Duodenal mucosa (tissue), 2 donors: ENCODE results near the gene GRID1.

Experiments used
- H3K27ac ChIP-seq: one replicate; pipeline ENCODE4 v1.7.0; 2013; ENCODE audit warnings: low read depth, low read length
- H3K27me3 ChIP-seq, 2 donors: one replicate each; pipeline ENCODE4 v1.7.0; 2013; ENCODE audit warnings: low read length in 2 of 2, control low read depth in 1 of 2; ENCODE audit not compliant: insufficient read depth in 2 of 2, control insufficient read depth in 1 of 2
- H3K36me3 ChIP-seq, 2 donors: one replicate each; pipeline ENCODE4 v1.7.0; 2013; ENCODE audit warnings: low read length in 2 of 2, control low read depth in 1 of 2; ENCODE audit not compliant: insufficient read depth in 2 of 2, control insufficient read depth in 1 of 2
- H3K4me1 ChIP-seq, 2 donors: one replicate each; pipeline ENCODE4 v1.7.0; 2013; ENCODE audit warnings: low read length in 2 of 2, control low read depth in 1 of 2; ENCODE audit not compliant: insufficient read depth in 2 of 2, control insufficient read depth in 1 of 2
- H3K4me3 ChIP-seq, 2 donors: one replicate each; pipeline ENCODE4 v1.7.0; 2013; ENCODE audit warnings: low read length in 2 of 2, low read depth in 1 of 2
- H3K9ac ChIP-seq, 2 donors: one replicate each; pipeline ENCODE4 v1.7.0; 2013; ENCODE audit warnings: low read length in 2 of 2, low read depth in 1 of 2
- H3K9me3 ChIP-seq, 2 donors: one replicate each; pipeline ENCODE4 v1.7.0; 2013; ENCODE audit warnings: low read length in 2 of 2, control low read depth in 1 of 2; ENCODE audit not compliant: control insufficient read depth in 1 of 2

The GRID1 gene

GRCh38 chr10:86287110-86287793 lies 79.3 kb downstream of the GRID1 start:
- Histone ChIP-seq H3K27me3 (no peaks in the 10 kb centered on the region), H3K4me3 (no peak overlapping the region), H3K9ac (no peak overlapping the region), H3K36me3 (no peaks in the 10 kb centered on the region), H3K9me3 (no peaks in the 10 kb centered on the region), H3K27ac (no peak overlapping the region), H3K4me1 (no peaks in the 10 kb centered on the region)

DNA sequence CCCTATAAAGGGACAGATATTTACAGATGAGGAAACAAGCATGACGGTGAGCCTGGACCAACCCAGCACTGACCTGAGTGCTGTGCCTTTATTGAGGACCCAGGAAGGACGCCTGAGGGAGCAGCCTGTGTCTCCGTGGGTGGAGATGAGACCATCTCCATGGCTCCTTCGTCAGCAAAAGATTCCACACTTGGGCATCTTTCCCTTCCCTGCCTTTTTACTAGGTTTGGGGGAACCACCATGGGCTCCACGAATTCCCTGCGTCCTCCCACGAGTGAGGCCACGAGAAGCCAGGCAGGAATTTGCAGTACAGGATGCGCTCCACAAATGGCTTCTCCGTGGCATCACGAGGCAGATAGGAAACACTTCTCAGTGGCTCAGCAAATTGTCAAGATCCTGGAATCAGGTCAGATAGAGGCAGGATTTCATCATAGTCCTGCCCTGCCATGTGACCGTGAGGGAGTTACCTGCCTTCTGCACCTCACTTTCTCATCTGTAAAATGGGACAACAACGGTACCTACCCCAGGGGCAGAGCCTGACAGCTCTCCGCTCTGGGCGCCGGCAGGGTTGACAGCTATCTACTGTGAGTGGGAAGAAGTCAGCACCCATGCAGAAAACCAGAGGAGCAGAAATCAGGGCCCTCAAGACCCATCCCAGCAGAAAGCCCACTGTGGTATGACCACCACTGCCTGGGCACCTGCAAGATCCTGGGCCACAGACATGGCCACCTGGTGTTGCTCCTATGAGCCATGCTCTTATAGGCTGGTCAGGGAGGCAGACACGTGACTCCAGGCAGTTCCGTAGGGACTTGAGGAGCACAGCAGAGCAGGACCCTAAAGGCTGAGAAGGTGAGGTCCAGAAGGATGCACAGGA lies 80.1 kb downstream of the GRID1 start:
- H3K4me3 ChIP-seq = no peak overlapping the region
- H3K4me1 ChIP-seq = no peaks in the 10 kb centered on the region
- no peaks in the 10 kb centered on the region for H3K36me3 ChIP-seq
- no peaks in the 10 kb centered on the region for H3K27me3 ChIP-seq
- H3K9me3 ChIP-seq = no peaks in the 10 kb centered on the region
- H3K9ac ChIP-seq = no peak overlapping the region
- H3K27ac ChIP-seq = no peak overlapping the region

DNA sequence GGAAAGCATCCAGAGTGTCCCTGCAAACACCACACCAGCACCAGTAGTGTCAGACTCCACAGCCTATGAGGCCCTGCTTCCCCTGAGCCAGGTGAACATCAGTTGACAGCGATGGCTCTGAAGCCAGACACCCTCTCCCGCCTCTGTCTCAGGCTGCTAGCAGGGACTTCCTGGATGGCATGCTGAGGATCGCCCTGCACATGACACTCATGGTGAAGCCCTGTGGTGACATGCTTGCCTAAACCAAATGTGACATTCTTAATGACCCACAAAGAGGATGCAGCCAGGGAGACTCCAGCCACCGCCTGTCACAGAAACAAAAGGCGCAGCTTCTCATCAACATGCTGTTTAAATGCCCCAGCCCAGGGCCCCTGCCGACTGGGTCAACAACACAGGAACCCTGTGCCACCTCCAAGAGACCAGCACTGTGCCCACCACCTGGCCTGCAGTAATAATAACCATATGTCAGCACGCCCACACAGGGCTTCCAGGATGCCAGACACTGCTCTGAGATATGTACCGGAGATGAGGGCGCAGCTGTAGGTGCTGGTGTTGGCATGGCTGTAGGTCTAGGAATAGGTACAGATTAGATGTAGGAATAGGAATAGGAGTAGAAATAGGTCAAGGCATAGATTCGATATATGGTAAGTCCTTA lies 81.3 kb downstream of the GRID1 start:
- no peak overlapping the region for H3K4me3 ChIP-seq
- peaks cover 0 to 4% of the 10 kb centered on the region in 2 donors for H3K9me3 ChIP-seq
- no peaks in the 10 kb centered on the region for H3K4me1 ChIP-seq
- H3K27me3 ChIP-seq = no peaks in the 10 kb centered on the region
- no peak overlapping the region for H3K9ac ChIP-seq
- no peak overlapping the region for H3K27ac ChIP-seq
- H3K36me3 ChIP-seq = no peaks in the 10 kb centered on the region

DNA sequence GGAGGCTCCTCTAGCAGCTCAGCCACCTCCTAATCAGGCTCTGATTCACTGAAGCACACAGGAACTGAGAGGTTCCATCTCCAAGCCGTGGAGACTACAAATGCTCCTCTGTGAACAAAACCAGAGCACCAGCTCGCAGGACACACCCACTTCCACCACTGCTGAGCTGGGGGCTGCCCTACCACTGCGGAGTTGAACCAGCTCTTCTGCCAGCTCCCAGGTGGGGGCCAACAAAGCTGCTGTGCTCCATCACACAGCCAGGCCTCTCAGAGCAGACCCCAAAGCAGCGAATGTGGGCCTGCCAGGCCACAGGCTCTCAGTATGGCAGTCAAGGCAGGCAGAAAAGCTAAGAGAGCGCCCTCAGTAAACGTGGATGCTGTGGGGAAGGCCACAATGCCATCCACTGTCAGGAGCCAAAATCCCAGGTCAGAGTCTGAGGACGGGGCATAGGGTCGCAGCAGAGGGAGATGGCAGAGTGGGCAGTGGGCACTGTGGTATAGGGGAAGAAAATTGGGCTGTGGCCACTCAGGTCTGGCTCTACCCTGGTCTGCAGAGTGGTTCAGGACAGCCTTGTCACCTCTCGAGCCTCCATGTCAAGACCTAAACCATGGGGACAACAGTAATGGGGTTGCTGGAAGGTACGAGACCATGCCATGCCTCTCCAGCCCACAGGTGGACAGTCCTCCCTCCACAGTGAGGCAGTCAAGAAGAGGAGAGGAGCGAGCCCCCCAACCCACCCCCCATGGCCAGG lies 82.1 kb downstream of the GRID1 start:
- H3K27me3 ChIP-seq = no peaks in the 10 kb centered on the region
- H3K9me3 ChIP-seq = peaks cover 4% of the 10 kb centered on the region in 2 donors
- no peaks in the 10 kb centered on the region for H3K4me1 ChIP-seq
- no peak overlapping the region for H3K27ac ChIP-seq
- H3K9ac ChIP-seq = no peak overlapping the region
- no peaks in the 10 kb centered on the region for H3K36me3 ChIP-seq
- H3K4me3 ChIP-seq = no peak overlapping the region

DNA sequence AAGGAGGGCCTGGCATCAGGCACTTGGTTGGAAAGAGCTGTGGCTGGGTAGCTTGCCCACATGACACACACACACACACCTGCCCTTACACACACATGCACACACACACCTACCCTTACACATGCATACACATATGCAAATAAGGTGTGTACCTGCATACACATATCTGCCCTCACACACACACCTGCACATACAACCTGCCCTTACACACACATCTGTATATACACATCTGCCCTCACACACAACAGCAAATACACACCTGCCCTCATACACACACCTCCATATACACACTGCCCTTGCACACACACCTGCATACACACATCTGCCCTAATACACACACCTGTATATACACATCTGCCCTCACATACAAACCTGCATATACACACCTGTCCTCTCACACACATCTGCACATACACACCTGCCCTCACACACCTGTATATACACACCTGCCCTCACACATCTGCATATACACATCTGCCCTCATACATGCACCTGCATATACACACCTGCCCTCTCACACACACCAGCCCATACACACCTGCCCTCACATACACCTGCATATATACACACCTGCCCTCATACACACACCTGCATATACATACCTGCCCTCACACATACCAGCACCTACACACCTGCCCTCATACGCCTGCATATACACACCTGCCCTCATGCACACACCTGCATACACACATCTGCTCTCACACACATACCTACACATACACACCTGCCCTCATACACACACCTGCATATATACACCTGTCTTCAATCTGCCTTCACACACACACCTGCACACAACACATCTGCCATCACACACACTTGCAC lies 82.9 kb downstream of the GRID1 start:
- no peaks in the 10 kb centered on the region for H3K4me1 ChIP-seq
- H3K27me3 ChIP-seq = no peaks in the 10 kb centered on the region
- no peak overlapping the region for H3K9ac ChIP-seq
- H3K36me3 ChIP-seq = no peaks in the 10 kb centered on the region
- peaks cover 4 to 6% of the 10 kb centered on the region in 2 donors for H3K9me3 ChIP-seq
- no peak overlapping the region for H3K4me3 ChIP-seq
- H3K27ac ChIP-seq = no peak overlapping the region

- no peak overlapping the region for H3K9ac ChIP-seq
- peaks cover 4 to 6% of the 10 kb centered on the region in 2 donors for H3K9me3 ChIP-seq
- H3K36me3 ChIP-seq = no peaks in the 10 kb centered on the region
- H3K27ac ChIP-seq = no peak overlapping the region
- H3K27me3 ChIP-seq = no peaks in the 10 kb centered on the region
- no peaks in the 10 kb centered on the region for H3K4me1 ChIP-seq
- H3K4me3 ChIP-seq = no peak overlapping the region
Observed at GRCh38 chr10:86282664-86283465, 83.7 kb downstream of the GRID1 start.

DNA sequence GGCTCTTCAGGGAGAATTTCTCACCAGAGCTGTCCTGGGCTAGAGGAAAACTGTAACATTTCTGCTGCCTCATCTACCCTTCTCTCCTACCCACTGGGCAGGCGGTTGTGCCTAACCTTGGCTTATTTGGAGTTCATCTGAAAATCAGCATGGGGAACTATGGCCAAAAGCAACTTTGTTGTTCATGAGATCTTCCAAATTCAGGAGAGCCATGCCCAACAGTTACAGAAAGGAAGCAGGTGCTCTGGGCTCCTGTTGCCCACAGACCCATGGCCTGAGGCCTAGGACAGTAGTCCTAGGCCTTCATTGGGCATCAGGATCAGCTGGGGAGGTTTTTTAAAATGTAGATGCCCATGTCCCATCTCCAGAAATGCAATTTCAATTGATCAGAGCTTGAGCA lies 85.2 kb downstream of the GRID1 start:
- no peaks in the 10 kb centered on the region for H3K36me3 ChIP-seq
- no peak overlapping the region for H3K27ac ChIP-seq

DNA sequence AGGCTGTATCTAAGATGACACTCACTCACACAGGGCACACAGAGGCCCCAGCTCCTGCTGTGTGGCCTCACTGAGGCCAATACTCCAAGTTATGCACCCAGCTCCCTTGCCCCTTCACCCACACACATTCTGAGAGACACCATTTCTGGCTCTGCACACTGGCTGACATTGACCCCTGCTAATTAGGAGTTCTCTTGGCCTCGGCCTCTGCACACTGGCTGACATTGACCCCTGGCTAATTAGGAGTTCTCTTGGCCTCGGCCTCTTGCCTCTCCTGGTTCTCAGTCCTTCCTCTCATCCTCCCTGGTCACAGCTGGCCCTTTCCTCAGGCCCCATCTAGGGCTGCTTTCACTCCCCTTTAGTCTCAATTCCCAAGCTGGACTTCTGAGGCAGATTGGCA lies 97.3 kb downstream of the GRID1 start:
- H3K27ac ChIP-seq = no peak overlapping the region
- H3K4me1 ChIP-seq = no peaks in the 10 kb centered on the region
- H3K4me3 ChIP-seq = no peak overlapping the region
- no peaks in the 10 kb centered on the region for H3K36me3 ChIP-seq
- H3K9me3 ChIP-seq = no peaks in the 10 kb centered on the region
- no peaks in the 10 kb centered on the region for H3K27me3 ChIP-seq
- H3K9ac ChIP-seq = no peak overlapping the region

More for the DNA sequence above, 85.2 kb downstream of the GRID1 start:
- Histone ChIP-seq H3K9ac (no peak overlapping the region), H3K4me1 (no peaks in the 10 kb centered on the region), H3K27me3 (no peaks in the 10 kb centered on the region), H3K4me3 (no peak overlapping the region), H3K9me3 (peaks cover 4 to 6% of the 10 kb centered on the region in 2 donors)
